ENCODE results near the gene NELFA. TPM values are rescaled to one million over a fixed set of nuclear protein-coding genes. Genes with fewer than 3 reads are reported as not detected.

The NELFA gene
- total and polyA plus RNA-seq, 4 donors, result 7.1 to 11.8 (median 9.3) TPM

- Histone ChIP-seq H3K4me3 (ENCODE audit: low read depth in 1 of 3, low read length in 3 of 3) (no peak overlapping the region), H3K9ac (ENCODE audit: low read depth in 1 of 2, low read length in 2 of 2) (no peak overlapping the region), H3K9me3 (ENCODE audit: control insufficient read depth in 4 of 4, low read length in 3 of 4) (no peaks in the 10 kb centered on the region), H3K4me1 (ENCODE audit: control insufficient read depth in 4 of 4, insufficient read depth in 4 of 4, low read length in 3 of 4) (no peaks in the 10 kb centered on the region), H3K27me3 (ENCODE audit: control insufficient read depth in 4 of 4, insufficient read depth in 4 of 4, low read length in 3 of 4) (no peaks in the 10 kb centered on the region), H3K27ac (ENCODE audit: low read depth in 1 of 2, low read length in 2 of 2) (no peak overlapping the region), H3K36me3 (ENCODE audit: control insufficient read depth in 4 of 4, insufficient read depth in 3 of 4, low read depth in 1 of 4, low read length in 3 of 4) (peaks cover 11 to 55% (median 21%) of the 10 kb centered on the region in 4 donors)
- no peak for TF ChIP-seq RAD21 (IDR thresholded peaks at IDR 0.05)
- TF ChIP-seq ZBTB33 (IDR thresholded peaks at IDR 0.05), result no peak
- no peak for TF ChIP-seq NR2F2 (IDR thresholded peaks at IDR 0.05)
- DNase-seq (ENCODE audit: low spot score), result no peak
- WGBS, result 96% methylated on average over 14 of the region's 14 CpGs
Measured at GRCh38 chr4:1975391-1975801, 33.4 kb downstream of the NELFA start.

- WGBS, result 97% methylated on average over 8 of the region's 8 CpGs
- Histone ChIP-seq H3K27me3 (ENCODE audit: control insufficient read depth in 4 of 4, insufficient read depth in 4 of 4, low read length in 3 of 4) (no peaks in the 10 kb centered on the region), H3K9ac (ENCODE audit: low read depth in 1 of 2, low read length in 2 of 2) (no peak overlapping the region), H3K9me3 (ENCODE audit: control insufficient read depth in 4 of 4, low read length in 3 of 4) (no peaks in the 10 kb centered on the region), H3K36me3 (ENCODE audit: control insufficient read depth in 4 of 4, insufficient read depth in 3 of 4, low read depth in 1 of 4, low read length in 3 of 4) (peaks cover 11 to 55% (median 17%) of the 10 kb centered on the region in 4 donors), H3K27ac (ENCODE audit: low read depth in 1 of 2, low read length in 2 of 2) (no peak overlapping the region), H3K4me1 (ENCODE audit: control insufficient read depth in 4 of 4, insufficient read depth in 4 of 4, low read length in 3 of 4) (no peaks in the 10 kb centered on the region), H3K4me3 (ENCODE audit: low read depth in 1 of 3, low read length in 3 of 3) (no peak overlapping the region)
- no peak for DNase-seq (ENCODE audit: low spot score)
- TF ChIP-seq REST (IDR thresholded peaks at IDR 0.05) (no peak), MAX (IDR thresholded peaks at IDR 0.05) (no peak), FOXA1 (IDR thresholded peaks at IDR 0.05) (no peak), HNF4A (conservative IDR thresholded peaks at IDR 0.05) (no peak), YY1 (IDR thresholded peaks at IDR 0.05) (no peak), NR2F2 (IDR thresholded peaks at IDR 0.05) (no peak), RXRA (IDR thresholded peaks at IDR 0.05) (no peak), GABPA (IDR thresholded peaks at IDR 0.05 in 1 of 2, conservative IDR thresholded peaks at IDR 0.05 in 1 of 2) (no peak), TAF1 (conservative IDR thresholded peaks at IDR 0.05) (no peak), SP1 (IDR thresholded peaks at IDR 0.05) (no peak), ATF3 (IDR thresholded peaks at IDR 0.05) (no peak), HNF4G (IDR thresholded peaks at IDR 0.05) (no peak), FOXA2 (IDR thresholded peaks at IDR 0.05) (no peak)
Measured at GRCh38 chr4:1974840-1975239, 33.9 kb downstream of the NELFA start.
